ENCODE results near the gene MRPS34.

Gene MRPS34

DNA sequence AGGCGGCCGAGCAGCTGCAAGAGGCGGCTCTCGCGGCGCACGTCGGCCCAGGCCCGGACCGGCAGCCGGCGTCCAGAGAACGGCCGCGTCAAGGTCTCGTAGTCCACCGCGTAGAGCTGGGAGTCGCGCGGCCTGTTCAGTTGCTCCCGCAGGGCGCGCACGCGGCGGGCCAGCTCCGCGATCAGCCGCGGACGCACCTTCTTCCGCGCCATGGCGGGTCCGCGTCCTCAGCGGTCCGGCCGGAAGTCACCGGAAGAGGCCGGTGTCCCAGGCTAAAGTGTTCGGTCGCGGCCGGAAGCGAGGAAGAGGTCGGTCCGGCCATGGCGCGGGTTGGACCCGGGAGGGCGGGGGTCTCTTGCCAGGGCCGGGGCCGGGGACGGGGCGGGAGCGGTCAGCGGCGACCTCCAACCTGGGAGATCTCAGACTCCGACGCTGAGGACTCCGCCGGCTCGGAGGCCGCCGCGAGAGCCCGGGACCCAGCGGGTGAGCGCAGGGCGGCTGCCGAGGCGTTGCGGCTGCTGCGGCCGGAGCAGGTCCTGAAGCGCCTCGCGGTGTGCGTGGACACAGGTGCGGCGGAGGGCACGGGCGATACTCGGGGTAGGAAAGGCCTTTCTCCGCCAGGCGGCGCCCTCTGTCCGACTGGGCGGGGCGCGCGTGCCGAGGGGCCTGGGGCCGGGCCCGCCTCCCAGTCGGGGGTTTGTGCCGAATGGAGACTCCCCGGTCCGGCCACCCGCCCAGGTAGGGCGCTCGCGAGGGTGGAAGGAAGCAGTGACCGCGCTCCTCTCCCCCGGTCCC lies at the start of gene MRPS34:
TSS of gene MRPS34 (minus strand) at position 227 of the 795 bp plus-strand sequence. CDS start at position 212, 15 bp downstream.
- peak within 1 kb of the TSS; percentile 74 for H3K4me3 ChIP-seq (replicated peaks; ENCODE audit: low read depth, low read length)
- TF ChIP-seq, protein P1, sequence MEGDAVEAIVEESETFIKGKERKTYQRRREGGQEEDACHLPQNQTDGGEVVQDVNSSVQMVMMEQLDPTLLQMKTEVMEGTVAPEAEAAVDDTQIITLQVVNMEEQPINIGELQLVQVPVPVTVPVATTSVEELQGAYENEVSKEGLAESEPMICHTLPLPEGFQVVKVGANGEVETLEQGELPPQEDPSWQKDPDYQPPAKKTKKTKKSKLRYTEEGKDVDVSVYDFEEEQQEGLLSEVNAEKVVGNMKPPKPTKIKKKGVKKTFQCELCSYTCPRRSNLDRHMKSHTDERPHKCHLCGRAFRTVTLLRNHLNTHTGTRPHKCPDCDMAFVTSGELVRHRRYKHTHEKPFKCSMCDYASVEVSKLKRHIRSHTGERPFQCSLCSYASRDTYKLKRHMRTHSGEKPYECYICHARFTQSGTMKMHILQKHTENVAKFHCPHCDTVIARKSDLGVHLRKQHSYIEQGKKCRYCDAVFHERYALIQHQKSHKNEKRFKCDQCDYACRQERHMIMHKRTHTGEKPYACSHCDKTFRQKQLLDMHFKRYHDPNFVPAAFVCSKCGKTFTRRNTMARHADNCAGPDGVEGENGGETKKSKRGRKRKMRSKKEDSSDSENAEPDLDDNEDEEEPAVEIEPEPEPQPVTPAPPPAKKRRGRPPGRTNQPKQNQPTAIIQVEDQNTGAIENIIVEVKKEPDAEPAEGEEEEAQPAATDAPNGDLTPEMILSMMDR (IDR thresholded peaks at IDR 0.05; ENCODE audit: low read length, missing control alignments) = peak; percentile 37

DNA sequence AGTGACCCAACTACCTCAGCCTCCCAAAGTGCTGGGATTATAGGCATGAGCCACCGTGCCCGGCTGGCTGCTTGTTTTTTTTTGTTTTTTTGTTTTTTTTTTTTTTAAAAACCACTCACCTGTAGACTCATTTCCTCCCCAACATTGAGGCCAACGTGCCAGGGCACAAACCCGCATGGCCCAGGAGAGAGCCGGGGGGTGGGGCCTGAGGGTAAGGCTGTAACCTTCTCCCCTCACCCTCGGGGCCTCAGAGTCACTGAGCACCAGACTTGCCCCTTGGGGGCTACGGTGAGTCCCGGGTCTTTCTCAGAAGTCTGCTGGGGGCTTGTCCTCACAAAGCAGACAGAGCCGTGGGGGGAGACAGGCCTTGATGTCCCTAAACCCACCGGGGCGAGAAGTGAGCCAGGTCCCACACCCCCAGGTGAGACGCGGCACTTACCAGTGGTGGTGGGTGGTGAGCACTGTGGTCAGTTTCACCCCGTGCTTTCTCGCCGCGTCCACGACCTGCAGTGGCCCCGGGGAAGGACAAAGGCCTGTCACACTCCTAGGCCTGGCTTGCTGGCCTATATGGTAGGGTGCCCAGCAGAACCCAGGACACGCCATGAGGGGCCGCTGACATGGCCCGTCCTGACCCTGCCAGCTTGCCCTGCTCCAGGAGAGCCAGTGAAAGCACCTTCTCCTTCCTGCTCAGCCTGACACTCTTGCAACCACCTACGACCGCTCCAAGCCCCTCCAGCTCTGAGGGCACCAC lies 49.1 kb upstream of the MRPS34 start:
- no peak for DNase-seq (ENCODE audit: low read depth)
- TF ChIP-seq, protein P1 (IDR thresholded peaks at IDR 0.05; ENCODE audit: low read length, missing control alignments) = no peak
- no peak overlapping the region for H3K4me3 ChIP-seq (replicated peaks; ENCODE audit: low read depth, low read length)

More for the DNA sequence above, at the start of gene MRPS34:
- peak; percentile 85 for DNase-seq (ENCODE audit: low read depth)

DNA sequence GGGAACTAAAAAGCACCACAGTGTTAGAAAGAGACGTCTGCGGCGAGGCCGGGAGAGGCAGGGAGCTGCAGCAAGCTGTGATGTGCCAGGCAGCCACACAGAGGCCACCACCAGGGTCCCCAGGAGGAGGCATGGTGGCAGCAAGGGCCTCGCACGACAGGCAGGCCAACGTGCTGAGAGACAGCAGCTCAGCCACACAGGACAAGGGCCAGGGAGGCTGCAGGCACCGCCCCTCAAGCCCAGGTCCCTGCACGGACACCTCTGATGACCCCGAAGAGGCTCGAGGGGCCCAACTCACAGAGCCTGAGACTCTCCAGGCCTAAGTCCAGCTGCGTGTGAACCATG lies 48.0 kb upstream of the MRPS34 start:
- H3K4me3 ChIP-seq (replicated peaks; ENCODE audit: low read depth, low read length) = no peak overlapping the region
- TF ChIP-seq, protein P1 (IDR thresholded peaks at IDR 0.05; ENCODE audit: low read length, missing control alignments) = no peak
- no peak for DNase-seq (ENCODE audit: low read depth)

DNA sequence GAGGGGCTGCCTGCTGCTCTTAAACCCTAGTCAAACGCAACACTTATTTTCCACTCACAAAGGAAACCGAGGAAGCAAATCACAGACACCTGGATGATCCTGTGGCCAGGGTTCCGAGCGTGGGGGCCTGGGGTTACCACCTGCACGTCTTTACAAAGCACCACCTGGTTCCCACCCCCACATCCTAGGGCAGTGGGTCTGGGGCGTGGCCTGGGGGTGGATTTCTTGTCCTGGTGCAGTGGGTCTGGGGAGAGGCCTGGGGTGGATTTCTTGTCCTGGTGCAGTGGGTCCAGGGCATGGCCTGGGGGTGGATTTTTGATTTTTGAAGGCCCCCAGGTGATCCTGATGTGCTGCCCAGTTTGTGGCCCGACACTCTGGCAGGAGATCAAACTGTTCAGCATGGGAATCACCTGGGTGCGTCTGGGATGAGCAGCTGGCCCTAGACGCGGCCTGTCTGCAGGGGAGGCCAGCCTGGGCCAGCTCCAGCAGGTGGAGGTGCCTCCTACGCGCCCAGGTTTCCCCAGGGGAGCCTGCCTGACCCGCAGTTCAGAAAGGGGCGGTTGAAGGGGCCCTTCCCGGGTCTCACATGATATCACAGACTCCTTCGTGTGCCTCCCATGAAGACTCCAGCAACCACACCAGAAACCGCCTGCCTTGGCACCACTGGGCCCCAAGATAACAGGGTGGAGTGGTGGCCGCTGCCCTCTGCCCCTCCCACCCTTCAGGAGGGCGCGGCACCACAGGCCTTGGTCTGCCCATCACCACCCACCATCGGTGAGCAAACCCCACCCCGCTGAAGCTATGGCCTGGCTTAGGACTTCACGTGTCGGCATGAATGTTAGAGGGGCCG lies 47.4 kb upstream of the MRPS34 start:
- TF ChIP-seq, protein P1 (IDR thresholded peaks at IDR 0.05; ENCODE audit: low read length, missing control alignments) = no peak
- no peak for DNase-seq (ENCODE audit: low read depth)
- H3K4me3 ChIP-seq (replicated peaks; ENCODE audit: low read depth, low read length) = no peak overlapping the region

DNA sequence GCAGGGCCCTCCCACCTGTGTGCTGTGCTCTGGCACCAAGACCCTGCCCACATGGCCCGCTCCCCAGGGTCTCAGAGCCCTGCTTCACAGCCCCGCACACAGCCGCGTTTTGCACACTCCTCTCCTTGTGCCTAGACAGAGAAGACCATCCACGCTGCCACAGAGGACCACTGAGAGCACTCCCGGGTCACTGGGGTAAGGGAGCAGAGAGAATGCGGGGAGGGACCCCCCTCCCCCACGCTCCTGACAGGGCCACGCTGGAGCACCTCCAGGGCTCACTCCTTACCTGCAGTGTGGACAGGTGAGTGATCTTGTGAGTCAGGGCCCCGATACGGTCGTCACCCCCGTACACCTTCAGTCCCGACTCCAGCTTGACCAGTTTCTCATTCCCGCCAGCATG lies 46.7 kb upstream of the MRPS34 start:
- TF ChIP-seq, protein P1 (IDR thresholded peaks at IDR 0.05; ENCODE audit: low read length, missing control alignments) = no peak
- DNase-seq (ENCODE audit: low read depth) = no peak
- no peak overlapping the region for H3K4me3 ChIP-seq (replicated peaks; ENCODE audit: low read depth, low read length)

DNA sequence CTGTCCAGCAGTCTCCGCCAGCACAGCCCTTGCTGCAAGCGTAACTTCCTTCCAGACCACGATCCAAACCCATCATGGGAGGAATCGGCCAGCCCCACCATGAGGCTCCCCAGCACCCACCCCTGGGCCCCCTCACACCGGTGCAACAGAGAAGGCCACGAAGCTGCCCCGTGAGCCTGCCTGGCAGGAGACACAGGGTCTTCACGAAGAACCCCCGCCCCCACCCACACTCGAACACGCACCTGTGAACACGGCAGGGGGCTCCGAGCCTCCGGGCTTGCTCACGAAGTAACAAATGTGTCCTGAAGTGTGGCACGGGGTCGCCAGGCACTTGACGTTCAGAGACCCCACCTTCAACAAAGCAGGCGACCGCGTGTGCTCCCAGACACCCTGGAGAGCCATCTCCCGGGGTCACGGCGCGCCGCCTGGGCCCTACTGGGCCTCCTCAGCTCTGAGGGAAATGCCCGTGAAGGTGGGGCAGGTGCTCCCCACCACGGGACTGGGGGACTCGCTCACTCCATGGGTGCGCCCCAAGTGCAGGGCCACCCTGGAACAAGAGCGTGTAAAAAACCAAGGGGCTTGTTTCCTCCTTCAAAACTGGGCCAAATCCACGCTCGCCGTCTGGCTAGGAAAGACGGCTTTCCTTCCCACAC lies 46.1 kb upstream of the MRPS34 start:
- H3K4me3 ChIP-seq (replicated peaks; ENCODE audit: low read depth, low read length) = no peak overlapping the region
- no peak for DNase-seq (ENCODE audit: low read depth)
- TF ChIP-seq, protein P1 (IDR thresholded peaks at IDR 0.05; ENCODE audit: low read length, missing control alignments) = no peak
